RWPE2 (cell line): Measurements from ENCODE around the gene TRIM24.

Experiments used
- ATAC-seq: fragments of 200-7000 bp; cut with Tn5 transposase; 3 replicates; pipeline ENCODE4 v1.9.1; 2021; ENCODE audit warnings: low read depth
- DNase-seq: peaks from one replicate; pipeline ENCODE4 v3.0.0-alpha.2; 2020; ENCODE audit warnings: low spot score
- H3K27ac ChIP-seq: fragments of 450-650 bp; 2 replicates; pipeline ENCODE4 v1.5.1; 2017; ENCODE audit warnings: mild to moderate bottlenecking; ENCODE audit not compliant: poor library complexity, severe bottlenecking
- H3K27me3 ChIP-seq: fragments of 250-450 bp; sonication (Bioruptor Pico); 2 replicates; pipeline ENCODE4 v1.5.1; 2021; ENCODE audit warnings: mild to moderate bottlenecking, moderate library complexity; ENCODE audit not compliant: insufficient read depth, poor library complexity, severe bottlenecking
- H3K36me3 ChIP-seq: fragments of 250-450 bp; sonication (Bioruptor Pico); 2 replicates; pipeline ENCODE4 v1.5.1; 2020; ENCODE audit warnings: low read depth, mild to moderate bottlenecking, moderate library complexity
- H3K4me1 ChIP-seq: fragments of 250-450 bp; sonication (Bioruptor Pico); 2 replicates; pipeline ENCODE4 v1.5.1; 2021; ENCODE audit warnings: mild to moderate bottlenecking, moderate library complexity; ENCODE audit not compliant: insufficient read depth, poor library complexity, severe bottlenecking
- H3K4me3 ChIP-seq: fragments of 250-450 bp; sonication (Bioruptor Pico); 2 replicates; pipeline ENCODE4 v1.5.1; 2021; ENCODE audit warnings: mild to moderate bottlenecking, moderate library complexity; ENCODE audit not compliant: severe bottlenecking
- H3K9me3 ChIP-seq: fragments of 250-450 bp; sonication (Bioruptor Pico); 2 replicates; pipeline ENCODE4 v1.5.1; 2021; ENCODE audit warnings: mild to moderate bottlenecking, moderate library complexity; ENCODE audit not compliant: severe bottlenecking
- TF ChIP-seq, protein P1 (sequence below): fragments of 450-650 bp; IDR thresholded peaks from one replicate; pipeline ENCODE4 v1.5.1; 2017; ENCODE audit warnings: mild to moderate bottlenecking, moderate library complexity; ENCODE audit not compliant: poor library complexity, severe bottlenecking

The TRIM24 gene

DNA sequence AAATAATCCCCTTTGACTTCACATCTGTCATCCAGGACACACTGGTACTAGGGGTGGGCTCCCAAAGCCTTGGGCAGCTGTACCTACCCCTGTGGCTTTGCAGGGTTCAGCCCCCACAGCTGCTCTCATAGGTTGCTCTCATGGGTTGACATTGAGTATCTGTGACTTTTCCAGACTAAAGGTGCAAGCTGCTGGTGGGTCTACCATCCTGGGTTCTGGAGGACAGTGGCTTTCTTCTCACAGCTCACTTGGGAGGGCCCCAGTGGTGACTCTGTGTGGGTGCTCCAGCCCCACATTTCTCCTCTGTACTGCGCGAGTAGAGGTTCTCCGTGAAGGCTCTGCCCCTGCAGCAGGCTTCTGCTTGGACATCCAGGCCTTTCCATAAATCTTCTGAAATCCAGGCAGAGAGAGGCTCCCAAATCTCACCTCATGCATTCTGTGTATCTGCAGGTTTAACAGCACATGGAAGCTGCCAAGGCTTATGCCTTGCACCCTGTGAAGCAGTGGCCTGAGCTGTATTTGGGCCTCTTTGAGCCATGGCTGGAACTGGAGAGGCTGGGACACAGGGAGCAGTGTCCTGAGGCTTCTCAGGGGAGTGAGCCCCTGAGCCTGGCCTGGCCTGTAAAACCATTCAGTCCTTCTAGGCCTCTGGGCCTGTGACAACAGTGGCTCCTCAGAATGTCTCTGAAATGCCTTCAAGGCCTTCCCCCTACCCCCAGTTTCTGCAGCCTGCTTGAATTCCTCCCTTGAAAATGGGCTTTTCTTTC, 52.2 kb downstream of the TRIM24 start:
- Histone ChIP-seq H3K4me3 (no peak overlapping the region), H3K36me3 (no peaks in the 10 kb centered on the region; the same call in 1 of the 2 replicates), H3K27ac (no peak overlapping the region), H3K9me3 (no peaks in the 10 kb centered on the region), H3K4me1 (no peaks in the 10 kb centered on the region), H3K27me3 (no peaks in the 10 kb centered on the region)
- TF ChIP-seq, protein P1, sequence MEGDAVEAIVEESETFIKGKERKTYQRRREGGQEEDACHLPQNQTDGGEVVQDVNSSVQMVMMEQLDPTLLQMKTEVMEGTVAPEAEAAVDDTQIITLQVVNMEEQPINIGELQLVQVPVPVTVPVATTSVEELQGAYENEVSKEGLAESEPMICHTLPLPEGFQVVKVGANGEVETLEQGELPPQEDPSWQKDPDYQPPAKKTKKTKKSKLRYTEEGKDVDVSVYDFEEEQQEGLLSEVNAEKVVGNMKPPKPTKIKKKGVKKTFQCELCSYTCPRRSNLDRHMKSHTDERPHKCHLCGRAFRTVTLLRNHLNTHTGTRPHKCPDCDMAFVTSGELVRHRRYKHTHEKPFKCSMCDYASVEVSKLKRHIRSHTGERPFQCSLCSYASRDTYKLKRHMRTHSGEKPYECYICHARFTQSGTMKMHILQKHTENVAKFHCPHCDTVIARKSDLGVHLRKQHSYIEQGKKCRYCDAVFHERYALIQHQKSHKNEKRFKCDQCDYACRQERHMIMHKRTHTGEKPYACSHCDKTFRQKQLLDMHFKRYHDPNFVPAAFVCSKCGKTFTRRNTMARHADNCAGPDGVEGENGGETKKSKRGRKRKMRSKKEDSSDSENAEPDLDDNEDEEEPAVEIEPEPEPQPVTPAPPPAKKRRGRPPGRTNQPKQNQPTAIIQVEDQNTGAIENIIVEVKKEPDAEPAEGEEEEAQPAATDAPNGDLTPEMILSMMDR: no peak
- no peak for ATAC-seq
- no peak for DNase-seq

GRCh38 chr7:138512885-138513284, 52.8 kb downstream of the TRIM24 start:
- H3K4me1 ChIP-seq: no peaks in the 10 kb centered on the region
- no peaks in the 10 kb centered on the region for H3K9me3 ChIP-seq
- H3K27me3 ChIP-seq: no peaks in the 10 kb centered on the region
- H3K36me3 ChIP-seq: peaks cover 3% of the 10 kb centered on the region
- H3K4me3 ChIP-seq: no peak overlapping the region
- H3K27ac ChIP-seq: no peak overlapping the region
- TF ChIP-seq, protein P1: no peak
- ATAC-seq (no peak), DNase-seq (no peak)

DNA sequence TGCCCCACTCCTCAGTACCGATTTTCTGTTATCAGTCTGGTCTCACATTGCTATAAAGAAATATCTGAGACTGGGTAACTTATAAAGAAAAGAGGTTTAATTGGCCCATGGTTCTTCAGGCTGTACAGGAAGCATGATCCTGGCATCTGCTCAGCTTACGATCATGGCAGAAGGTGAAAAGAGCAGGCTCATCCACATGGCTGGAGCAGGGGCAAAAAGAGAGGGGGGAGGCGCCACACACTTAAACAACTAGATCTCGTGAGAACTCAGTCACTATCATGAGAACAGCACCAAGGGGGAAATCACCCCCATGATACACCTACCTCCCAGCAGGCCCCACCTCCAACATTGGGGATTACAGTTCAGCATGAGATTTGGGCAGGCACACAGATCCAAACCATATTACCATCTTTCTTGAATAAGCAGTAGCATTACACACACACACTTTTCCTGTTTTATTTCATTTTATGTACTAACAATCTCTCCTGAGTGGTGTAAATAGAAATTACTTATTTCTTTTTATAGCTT, 53.3 kb downstream of the TRIM24 start:
- no peak for ATAC-seq

GRCh38 chr7:138514044-138514443, 54.0 kb downstream of the TRIM24 start:
- TF ChIP-seq, protein P1: no peak
- no peaks in the 10 kb centered on the region for H3K9me3 ChIP-seq
- DNase-seq: no peak
- peaks cover 14% of the 10 kb centered on the region for H3K36me3 ChIP-seq
- no peak for ATAC-seq
- H3K27me3 ChIP-seq: no peaks in the 10 kb centered on the region
- H3K4me1 ChIP-seq: no peaks in the 10 kb centered on the region
- H3K27ac ChIP-seq: no peak overlapping the region
- no peak overlapping the region for H3K4me3 ChIP-seq

More for the DNA sequence above, 53.3 kb downstream of the TRIM24 start:
- Histone ChIP-seq H3K27ac (no peak overlapping the region), H3K4me1 (no peaks in the 10 kb centered on the region), H3K4me3 (no peak overlapping the region), H3K27me3 (no peaks in the 10 kb centered on the region), H3K36me3 (peaks cover 8% of the 10 kb centered on the region), H3K9me3 (no peaks in the 10 kb centered on the region)
- no peak for DNase-seq
- TF ChIP-seq, protein P1: no peak

- H3K27ac ChIP-seq: no peak overlapping the region
- no peaks in the 10 kb centered on the region for H3K27me3 ChIP-seq
- peaks cover 18% of the 10 kb centered on the region for H3K36me3 ChIP-seq
- H3K4me3 ChIP-seq: no peak overlapping the region
- DNase-seq (no peak), ATAC-seq (no peak)
- H3K4me1 ChIP-seq: no peaks in the 10 kb centered on the region
- H3K9me3 ChIP-seq: no peaks in the 10 kb centered on the region
- TF ChIP-seq, protein P1: no peak
Measured at GRCh38 chr7:138515001-138515528, 55.0 kb downstream of the TRIM24 start.
